LNCaP clone FGC (cell line): ENCODE results near the gene LTA.

Source experiments
- DNase-seq: peaks from one replicate; pipeline ENCODE4 v3.0.0-alpha.2; 2011; ENCODE audit warnings: low read depth
- H3K4me3 ChIP-seq: 2 replicates; pipeline ENCODE4 v1.5.1; 2011; ENCODE audit warnings: mild to moderate bottlenecking, low read depth, low read length, control low read depth
- CTCF ChIP-seq: IDR thresholded peaks from 2 replicates; pipeline ENCODE4 v1.5.1; 2012; ENCODE audit warnings: mild to moderate bottlenecking; ENCODE audit not compliant: control insufficient read depth, insufficient read depth; ENCODE audit errors: extremely low read depth

Gene LTA

GRCh38 chr6:31621991-31622390 is 49.9 kb downstream of the LTA start:
- DNase-seq: peak; percentile 70
- no peak for TF ChIP-seq CTCF
- peak overlapping the region; percentile 99 for H3K4me3 ChIP-seq

- TF ChIP-seq CTCF: no peak
- peak overlapping the region; percentile 99 for H3K4me3 ChIP-seq
- DNase-seq: peak; percentile 86
Observed at GRCh38 chr6:31622684-31623091, 50.6 kb downstream of the LTA start.
